Testis (tissue), 2 donors: Measurements from ENCODE around the gene ATF2.

Experiments used
- CTCF ChIP-seq, 3 experiments: fragments of 450-650 bp in 2 of 3; fragments of 200-600 bp in 1 of 3; sonication (generic) in 1 of 3; IDR thresholded peaks; one replicate each; pipeline ENCODE4 v1.5.1; 2016 to 2019; ENCODE audit warnings: antibody characterized with exemption in 3 of 3, mild to moderate bottlenecking in 2 of 3, moderate library complexity in 1 of 3
- POLR2A ChIP-seq: fragments of 450-650 bp; IDR thresholded peaks from one replicate; pipeline ENCODE4 v1.6.1; 2017; ENCODE audit warnings: antibody characterized with exemption, mild to moderate bottlenecking, moderate library complexity

DNA sequence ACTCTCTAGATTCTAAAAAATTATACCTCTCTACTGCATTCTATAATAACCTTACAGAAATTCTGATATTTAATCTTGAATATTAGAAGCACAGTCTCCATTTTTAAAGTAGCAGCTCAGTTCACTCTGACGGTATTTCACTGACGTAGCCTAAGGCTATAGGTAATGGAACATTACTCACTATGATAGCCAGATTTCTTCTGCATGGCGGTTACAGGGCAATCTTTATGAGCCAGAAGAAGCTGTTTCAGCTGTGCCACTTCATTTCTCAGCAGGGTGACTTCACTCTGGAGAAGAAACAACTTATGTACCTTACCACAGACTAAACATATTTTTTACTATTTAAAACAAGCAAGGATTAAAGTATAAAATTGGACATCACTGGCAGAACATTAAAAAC is 87.5 kb downstream of the ATF2 start:
- TF ChIP-seq CTCF (IDR thresholded peaks at IDR 0.05) (no peak), POLR2A (no peak)
